Measurements from ENCODE around the gene CABYR. TPM values are rescaled to one million over a fixed set of nuclear protein-coding genes. Genes with fewer than 3 reads are reported as not detected.
A peak's percentile ranks its signal among the peaks of the same experiment; 100 is the strongest.

The CABYR gene
- total RNA-seq, 1 donor from 2014 or later, result 8.0 TPM

DNA sequence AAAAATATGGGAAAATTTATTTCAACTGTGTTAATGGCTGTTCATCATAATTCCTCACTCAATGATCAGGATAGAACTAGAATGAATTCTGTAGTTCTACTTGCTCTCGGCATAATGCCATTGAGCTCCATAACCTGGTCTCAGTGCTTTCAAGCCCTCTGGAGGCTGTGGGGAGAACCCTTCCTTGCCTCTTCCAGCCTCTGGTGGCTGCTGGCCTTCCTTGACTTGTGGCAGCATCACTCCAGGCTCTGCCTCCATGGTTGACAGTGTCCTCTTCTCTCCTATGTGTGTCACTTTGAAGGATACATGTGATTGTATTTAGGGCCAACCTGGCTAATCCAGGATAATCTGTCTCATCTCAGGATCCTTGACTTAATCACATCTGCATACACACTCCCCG lies 26.9 kb upstream of the CABYR start:
- peak overlapping the region; percentile 96 for H3K27ac Mint-ChIP-seq
- no peak overlapping the region for H3K4me3 Mint-ChIP-seq (ENCODE audit: low read depth)
- no peaks in the 10 kb centered on the region for H3K27me3 Mint-ChIP-seq
- H3K9me3 Mint-ChIP-seq (ENCODE audit: low read depth), result no peaks in the 10 kb centered on the region
- peaks cover under 1% of the 10 kb centered on the region for H3K36me3 Mint-ChIP-seq (ENCODE audit: insufficient read depth)
- TF ChIP-seq, protein P1, sequence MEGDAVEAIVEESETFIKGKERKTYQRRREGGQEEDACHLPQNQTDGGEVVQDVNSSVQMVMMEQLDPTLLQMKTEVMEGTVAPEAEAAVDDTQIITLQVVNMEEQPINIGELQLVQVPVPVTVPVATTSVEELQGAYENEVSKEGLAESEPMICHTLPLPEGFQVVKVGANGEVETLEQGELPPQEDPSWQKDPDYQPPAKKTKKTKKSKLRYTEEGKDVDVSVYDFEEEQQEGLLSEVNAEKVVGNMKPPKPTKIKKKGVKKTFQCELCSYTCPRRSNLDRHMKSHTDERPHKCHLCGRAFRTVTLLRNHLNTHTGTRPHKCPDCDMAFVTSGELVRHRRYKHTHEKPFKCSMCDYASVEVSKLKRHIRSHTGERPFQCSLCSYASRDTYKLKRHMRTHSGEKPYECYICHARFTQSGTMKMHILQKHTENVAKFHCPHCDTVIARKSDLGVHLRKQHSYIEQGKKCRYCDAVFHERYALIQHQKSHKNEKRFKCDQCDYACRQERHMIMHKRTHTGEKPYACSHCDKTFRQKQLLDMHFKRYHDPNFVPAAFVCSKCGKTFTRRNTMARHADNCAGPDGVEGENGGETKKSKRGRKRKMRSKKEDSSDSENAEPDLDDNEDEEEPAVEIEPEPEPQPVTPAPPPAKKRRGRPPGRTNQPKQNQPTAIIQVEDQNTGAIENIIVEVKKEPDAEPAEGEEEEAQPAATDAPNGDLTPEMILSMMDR (IDR thresholded peaks at IDR 0.05; ENCODE audit: unreplicated experiment), result no peak
- peaks cover 39% of the 10 kb centered on the region for H3K4me1 Mint-ChIP-seq (ENCODE audit: low read depth)
- no peak for DNase-seq (ENCODE audit: low spot score, unreplicated experiment)

DNA sequence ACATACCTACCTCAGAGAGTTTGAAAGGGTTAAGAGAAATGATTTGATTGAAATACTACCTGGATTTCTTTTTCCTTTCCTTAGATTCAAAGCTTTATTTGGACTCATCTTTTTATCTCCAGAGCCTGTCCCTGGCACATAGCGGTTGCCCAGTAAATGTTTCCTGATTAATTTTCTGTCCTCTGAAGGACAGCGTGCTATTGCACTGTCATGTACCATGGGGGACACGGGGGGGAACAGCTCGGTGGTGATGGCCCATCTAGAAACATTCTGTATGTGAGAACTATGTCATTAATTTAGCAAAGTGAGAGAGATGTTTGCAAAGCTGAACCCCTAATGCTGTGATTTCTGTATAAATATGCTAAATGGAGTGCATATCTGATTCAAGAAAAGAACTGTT lies 26.4 kb upstream of the CABYR start:
- Mint-ChIP-seq H3K4me1 (ENCODE audit: low read depth) (peaks cover 39% of the 10 kb centered on the region), H3K27ac (peak overlapping the region; percentile 96), H3K4me3 (ENCODE audit: low read depth) (no peak overlapping the region), H3K9me3 (ENCODE audit: low read depth) (no peaks in the 10 kb centered on the region), H3K27me3 (no peaks in the 10 kb centered on the region), H3K36me3 (ENCODE audit: insufficient read depth) (no peaks in the 10 kb centered on the region)
- TF ChIP-seq, protein P1 (IDR thresholded peaks at IDR 0.05; ENCODE audit: unreplicated experiment), result no peak
- DNase-seq (ENCODE audit: low spot score, unreplicated experiment), result no peak

DNA sequence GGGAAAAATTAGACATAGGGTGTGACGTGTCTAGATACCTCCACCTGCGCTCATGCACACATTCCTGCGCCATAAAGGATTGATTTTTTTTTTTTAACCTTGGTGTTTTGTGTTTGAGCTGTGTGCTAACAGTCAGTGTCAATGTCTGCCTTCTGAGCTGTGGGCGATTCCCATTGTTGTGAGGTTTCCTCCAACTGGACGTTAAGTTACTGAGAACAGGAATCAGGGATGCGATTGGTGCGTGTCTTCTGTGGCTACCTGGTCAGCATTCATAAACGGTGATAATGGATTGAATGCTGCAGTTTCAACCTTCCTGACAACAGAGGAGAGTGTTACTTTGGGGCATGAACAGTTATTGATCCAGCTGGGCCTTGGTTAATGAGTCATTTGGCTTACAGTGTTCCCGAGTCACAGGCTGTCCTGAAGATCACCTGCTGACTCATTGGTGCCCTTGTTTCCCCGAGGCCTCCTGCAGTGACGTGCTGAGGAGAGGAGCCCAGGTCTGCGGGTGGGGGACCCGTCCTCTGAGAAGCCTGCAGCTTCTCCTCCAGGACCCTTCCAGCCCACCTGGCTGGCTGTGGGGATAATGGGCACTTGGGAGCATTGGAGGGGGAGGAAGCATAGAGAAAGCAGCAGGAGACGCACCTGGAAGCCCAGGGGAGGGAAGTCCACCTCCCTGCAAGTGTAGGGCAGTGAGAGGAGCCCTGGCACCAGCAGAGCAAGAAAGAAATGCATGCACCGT lies 25.8 kb upstream of the CABYR start:
- no peaks in the 10 kb centered on the region for H3K36me3 Mint-ChIP-seq (ENCODE audit: insufficient read depth)
- peak overlapping the region; percentile 96 for H3K27ac Mint-ChIP-seq
- H3K4me3 Mint-ChIP-seq (ENCODE audit: low read depth), result peak overlapping the region; percentile 54
- peak; percentile 43 for DNase-seq (ENCODE audit: low spot score, unreplicated experiment)
- H3K4me1 Mint-ChIP-seq (ENCODE audit: low read depth), result peaks cover 37% of the 10 kb centered on the region
- TF ChIP-seq, protein P1 (IDR thresholded peaks at IDR 0.05; ENCODE audit: unreplicated experiment), result no peak
- no peaks in the 10 kb centered on the region for H3K9me3 Mint-ChIP-seq (ENCODE audit: low read depth)
- no peaks in the 10 kb centered on the region for H3K27me3 Mint-ChIP-seq

DNA sequence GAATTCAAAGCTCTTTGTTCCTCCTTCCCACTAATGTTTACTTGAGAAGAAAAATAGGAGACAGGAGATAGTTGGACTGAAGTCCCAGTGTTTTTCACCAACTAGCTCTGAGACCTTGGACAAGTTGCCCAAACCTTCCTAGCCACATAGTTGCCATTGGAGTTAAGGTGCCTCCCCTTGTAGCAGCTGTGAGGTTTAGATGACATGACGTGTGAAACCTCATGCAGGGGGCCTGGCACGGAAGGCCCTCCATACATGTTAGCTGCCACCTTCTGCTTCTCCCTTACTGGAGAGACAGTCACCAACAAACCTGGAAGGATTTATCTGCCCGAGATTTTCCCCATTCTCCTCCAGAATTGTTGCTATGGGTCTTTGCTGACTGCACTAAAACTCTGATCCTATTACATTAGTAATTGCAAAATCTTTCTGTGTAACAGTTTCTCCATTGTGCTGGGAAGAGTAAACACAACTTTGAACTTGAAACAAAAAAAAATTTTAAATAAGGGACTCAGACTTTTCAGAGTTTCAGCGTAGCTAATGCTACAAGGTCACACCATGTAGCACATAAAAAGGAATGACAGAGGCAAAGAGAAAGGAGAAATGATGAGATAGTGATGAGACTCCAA lies 23.8 kb upstream of the CABYR start:
- TF ChIP-seq, protein P1 (IDR thresholded peaks at IDR 0.05; ENCODE audit: unreplicated experiment), result no peak
- Mint-ChIP-seq H3K36me3 (ENCODE audit: insufficient read depth) (peaks cover 3% of the 10 kb centered on the region), H3K4me3 (ENCODE audit: low read depth) (no peak overlapping the region), H3K4me1 (ENCODE audit: low read depth) (peaks cover 35% of the 10 kb centered on the region), H3K27ac (no peak overlapping the region), H3K9me3 (ENCODE audit: low read depth) (no peaks in the 10 kb centered on the region), H3K27me3 (no peaks in the 10 kb centered on the region)
- no peak for DNase-seq (ENCODE audit: low spot score, unreplicated experiment)

DNA sequence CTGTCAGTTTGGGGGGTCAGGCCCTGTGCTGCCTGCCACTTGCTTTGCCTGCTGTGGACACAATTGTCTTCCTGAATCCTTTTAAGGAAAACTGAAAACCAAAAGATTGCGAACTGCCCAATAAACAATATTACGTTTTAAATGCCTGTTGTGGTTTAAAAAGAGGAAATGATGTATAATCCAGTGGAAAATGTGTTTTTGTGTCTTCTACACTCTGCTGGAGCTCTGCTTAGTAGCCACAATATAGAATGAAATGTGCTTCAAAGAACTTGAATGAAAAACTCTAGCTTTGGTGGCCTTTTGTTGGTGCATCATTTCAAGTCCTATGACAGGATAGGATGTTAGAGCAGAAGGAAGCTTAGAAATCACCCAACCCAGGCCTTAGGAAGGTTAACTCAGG lies 23.2 kb upstream of the CABYR start:
- Mint-ChIP-seq H3K27me3 (no peaks in the 10 kb centered on the region), H3K4me1 (ENCODE audit: low read depth) (peaks cover 35% of the 10 kb centered on the region), H3K9me3 (ENCODE audit: low read depth) (no peaks in the 10 kb centered on the region), H3K36me3 (ENCODE audit: insufficient read depth) (peaks cover 6% of the 10 kb centered on the region), H3K4me3 (ENCODE audit: low read depth) (no peak overlapping the region), H3K27ac (no peak overlapping the region)
- no peak for DNase-seq (ENCODE audit: low spot score, unreplicated experiment)
- TF ChIP-seq, protein P1 (IDR thresholded peaks at IDR 0.05; ENCODE audit: unreplicated experiment), result no peak
